Measurements from ENCODE around the gene RNF187. TPM values are rescaled to one million over a fixed set of nuclear protein-coding genes. Genes with fewer than 3 reads are reported as not detected.
"Not testable (repeated sequence)": the region's sequence is repeated elsewhere in the genome, so short reads cannot be mapped to it uniquely, and the experiment has no call there.

The RNF187 gene
- total RNA-seq, 4 donors from 2014 or later, result 75.8 to 106 (median 80.1) TPM

DNA sequence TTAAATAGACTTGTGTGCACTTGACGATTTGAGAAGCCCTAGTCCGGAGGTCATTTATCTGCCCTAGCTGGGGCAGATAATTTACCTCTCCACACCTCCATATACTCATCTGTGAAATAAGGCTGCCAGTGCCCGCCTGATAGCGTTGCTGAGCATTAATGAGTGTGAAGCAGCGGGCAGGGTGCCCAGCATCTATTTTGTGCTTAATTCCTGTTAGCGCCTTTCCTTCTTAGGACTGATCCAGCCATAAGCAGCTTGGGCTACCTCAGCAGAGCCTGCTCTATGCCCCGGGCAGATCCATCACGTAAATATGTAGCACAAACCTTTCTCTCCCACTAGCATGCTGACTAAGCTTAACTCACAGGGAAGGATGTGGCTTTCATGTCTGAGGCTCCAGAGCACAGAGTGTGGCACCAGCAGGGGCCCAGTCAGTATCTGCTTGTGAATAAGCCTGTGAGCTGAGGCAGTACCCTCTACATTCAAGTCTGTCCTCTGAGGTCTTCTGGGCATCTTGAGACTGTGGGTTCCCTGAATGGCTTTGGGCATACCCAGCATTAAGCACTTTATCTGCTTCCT lies 21.5 kb upstream of the RNF187 start:
- intact Hi-C loops (cut with DNase I; ENCODE audit: low total_unique reads), result no loop called here
- H3K4me3 ChIP-seq (ENCODE audit: low read depth, poor library complexity, severe bottlenecking), result no peak overlapping the region
- WGBS, 2 donors, result 48 to 62% methylated on average over 8 of the region's 8 CpGs
- DNase-seq (ENCODE audit: low spot score in 2 of 2), result peak in 1 of 2 donors; percentile 75
- TF ChIP-seq, protein P1, sequence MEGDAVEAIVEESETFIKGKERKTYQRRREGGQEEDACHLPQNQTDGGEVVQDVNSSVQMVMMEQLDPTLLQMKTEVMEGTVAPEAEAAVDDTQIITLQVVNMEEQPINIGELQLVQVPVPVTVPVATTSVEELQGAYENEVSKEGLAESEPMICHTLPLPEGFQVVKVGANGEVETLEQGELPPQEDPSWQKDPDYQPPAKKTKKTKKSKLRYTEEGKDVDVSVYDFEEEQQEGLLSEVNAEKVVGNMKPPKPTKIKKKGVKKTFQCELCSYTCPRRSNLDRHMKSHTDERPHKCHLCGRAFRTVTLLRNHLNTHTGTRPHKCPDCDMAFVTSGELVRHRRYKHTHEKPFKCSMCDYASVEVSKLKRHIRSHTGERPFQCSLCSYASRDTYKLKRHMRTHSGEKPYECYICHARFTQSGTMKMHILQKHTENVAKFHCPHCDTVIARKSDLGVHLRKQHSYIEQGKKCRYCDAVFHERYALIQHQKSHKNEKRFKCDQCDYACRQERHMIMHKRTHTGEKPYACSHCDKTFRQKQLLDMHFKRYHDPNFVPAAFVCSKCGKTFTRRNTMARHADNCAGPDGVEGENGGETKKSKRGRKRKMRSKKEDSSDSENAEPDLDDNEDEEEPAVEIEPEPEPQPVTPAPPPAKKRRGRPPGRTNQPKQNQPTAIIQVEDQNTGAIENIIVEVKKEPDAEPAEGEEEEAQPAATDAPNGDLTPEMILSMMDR (IDR thresholded peaks at IDR 0.05), result no peak
- no peak for TF ChIP-seq POLR2A (IDR thresholded peaks at IDR 0.05)

DNA sequence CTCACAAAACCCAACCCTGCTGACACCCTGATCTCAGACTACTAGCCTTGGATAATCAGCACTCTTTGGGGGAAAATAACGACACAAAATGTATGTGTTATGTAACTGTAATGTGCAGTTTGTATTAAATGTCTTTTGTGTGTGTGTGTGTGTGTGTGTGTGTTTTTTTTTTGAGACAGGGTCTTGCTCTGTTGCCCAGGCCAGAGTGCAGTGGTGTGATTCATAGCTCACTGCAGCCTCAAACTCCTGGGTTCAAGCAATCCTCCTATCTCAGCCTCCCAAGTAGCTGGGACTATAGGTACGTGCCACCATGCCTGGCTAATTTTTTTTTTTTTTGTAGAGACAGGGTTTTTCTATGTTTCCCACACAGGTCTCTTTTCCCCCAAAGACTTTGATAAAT lies 19.0 kb upstream of the RNF187 start:
- H3K4me3 ChIP-seq (ENCODE audit: low read depth, poor library complexity, severe bottlenecking); DNase-seq (ENCODE audit: low spot score in 2 of 2); intact Hi-C loops (cut with DNase I; ENCODE audit: low total_unique reads): not testable (repeated sequence)
- WGBS, 2 donors, result 71 to 86% methylated on average over 2 of the region's 2 CpGs

DNA sequence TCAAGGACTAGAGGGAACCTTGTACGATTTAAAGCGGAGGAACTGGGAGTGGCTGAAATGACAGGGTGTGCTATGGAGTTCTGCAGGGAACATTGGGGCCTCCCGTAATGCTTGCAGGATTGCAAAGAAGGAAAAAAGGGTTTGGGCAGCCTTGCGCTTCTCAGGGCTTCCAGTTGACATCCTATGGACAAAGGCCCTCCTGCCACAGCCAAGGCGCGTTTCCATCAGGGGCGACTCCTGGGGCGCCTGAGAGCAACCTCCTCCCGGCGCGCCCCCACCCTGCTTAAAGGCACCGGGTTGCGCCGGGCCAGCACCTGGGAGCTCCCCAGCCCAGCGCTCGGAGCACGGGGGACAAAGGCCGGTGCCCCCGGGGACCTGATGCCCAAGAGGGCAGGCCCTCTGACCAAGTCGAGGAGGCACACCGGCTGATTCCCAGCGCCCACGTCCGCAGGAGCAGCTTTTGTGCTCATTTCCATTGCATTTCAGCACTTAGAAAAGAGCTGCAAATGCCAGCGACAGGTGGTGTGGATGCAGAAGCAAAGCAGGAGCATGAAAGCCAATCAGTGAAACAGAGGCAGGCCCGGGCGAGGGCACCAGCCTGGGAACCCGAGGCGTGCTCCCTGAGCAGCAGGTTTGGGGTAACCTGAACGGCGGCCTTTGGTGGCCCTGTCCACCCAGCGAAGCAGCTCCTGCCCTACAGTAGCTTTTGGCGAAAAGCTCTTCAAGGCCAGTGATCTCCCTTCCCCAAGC lies 17.6 kb upstream of the RNF187 start:
- intact Hi-C loops (cut with DNase I; ENCODE audit: low total_unique reads), result no loop called here
- peak in 1 of 2 donors; percentile 26 for DNase-seq (ENCODE audit: low spot score in 2 of 2)
- no peak overlapping the region for H3K4me3 ChIP-seq (ENCODE audit: low read depth, poor library complexity, severe bottlenecking)
- TF ChIP-seq, protein P1 (IDR thresholded peaks at IDR 0.05), result no peak
- TF ChIP-seq POLR2A (IDR thresholded peaks at IDR 0.05), result no peak
- 16 to 27% methylated on average over 23 to 30 of the region's 33 CpGs for WGBS, 2 donors

DNA sequence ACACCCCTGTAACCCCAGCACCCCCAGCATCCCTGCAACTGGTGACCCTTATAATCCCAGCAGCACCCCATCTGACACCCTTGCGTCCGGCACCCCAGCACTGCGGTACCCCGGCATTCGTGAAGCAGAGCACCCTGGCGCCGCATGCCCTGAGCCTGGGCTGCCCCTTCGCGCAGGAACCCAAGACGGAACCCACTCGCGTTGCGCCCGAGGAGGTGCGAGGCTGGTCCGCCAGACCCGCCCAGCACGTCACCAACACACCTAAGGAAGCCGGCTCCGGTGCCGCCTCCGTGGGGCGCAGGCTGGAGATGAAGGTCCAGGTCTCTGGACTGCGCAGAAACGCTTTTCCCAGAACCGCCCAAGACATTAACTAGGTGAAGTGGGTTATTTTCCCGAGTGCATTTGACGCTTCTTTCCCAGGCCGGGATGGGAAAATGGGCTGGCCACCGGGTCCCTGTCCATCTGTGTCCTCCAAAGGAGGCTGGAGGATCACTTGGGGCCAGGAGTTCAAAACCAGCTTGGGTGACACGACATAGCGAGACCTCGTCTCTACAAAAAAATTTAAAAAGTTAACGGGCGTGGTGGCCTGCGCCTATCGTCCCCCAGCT lies 15.9 kb upstream of the RNF187 start:
- peak in 1 of 2 donors; percentile 77 for DNase-seq (ENCODE audit: low spot score in 2 of 2)
- intact Hi-C loops (cut with DNase I; ENCODE audit: low total_unique reads), result no loop called here
- WGBS, 2 donors, result 74 to 81% methylated on average over 37 of the region's 37 CpGs
- no peak for TF ChIP-seq POLR2A (IDR thresholded peaks at IDR 0.05)
- TF ChIP-seq, protein P1 (IDR thresholded peaks at IDR 0.05), result no peak
- H3K4me3 ChIP-seq (ENCODE audit: low read depth, poor library complexity, severe bottlenecking), result no peak overlapping the region

DNA sequence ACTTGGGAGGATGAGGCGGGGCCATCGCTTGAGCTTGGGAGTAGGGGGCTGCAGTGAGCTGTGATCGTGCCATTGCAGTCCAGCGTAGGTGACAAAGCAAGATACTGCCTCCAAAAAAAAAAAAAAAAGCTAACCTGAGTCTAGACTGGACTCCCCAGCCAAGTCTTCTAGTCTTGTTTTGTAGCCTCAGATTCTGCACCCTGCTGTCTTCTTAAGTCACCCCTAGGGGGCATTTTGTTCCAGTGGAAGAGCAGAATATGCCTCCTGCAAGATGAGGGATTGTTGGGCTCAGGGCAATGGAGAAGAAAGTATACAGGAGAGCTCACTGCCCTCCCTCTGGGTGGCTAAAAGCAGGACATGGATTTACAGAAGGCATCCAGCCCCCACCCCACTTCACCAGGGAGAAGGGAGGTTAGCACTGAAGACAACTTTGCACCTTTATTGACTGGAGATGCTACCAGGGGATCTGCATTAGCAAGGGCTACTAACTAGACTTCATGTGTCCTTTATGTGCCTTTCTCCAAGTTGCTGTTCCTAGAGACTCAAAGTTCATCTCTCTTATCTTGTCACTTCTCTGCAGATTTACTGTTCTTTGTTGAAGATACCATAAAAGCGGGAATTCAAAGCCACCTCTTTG lies 15.3 kb upstream of the RNF187 start:
- DNase-seq (ENCODE audit: low spot score in 2 of 2), result peak in 1 of 2 donors; percentile 12

More for the DNA sequence above, 15.3 kb upstream of the RNF187 start:
- H3K4me3 ChIP-seq (ENCODE audit: low read depth, poor library complexity, severe bottlenecking), result no peak overlapping the region
- intact Hi-C loops (cut with DNase I; ENCODE audit: low total_unique reads), result no loop called here
- WGBS, 2 donors, result 57 to 65% methylated on average over 5 of the region's 5 CpGs
- no peak for TF ChIP-seq POLR2A (IDR thresholded peaks at IDR 0.05)
- TF ChIP-seq, protein P1 (IDR thresholded peaks at IDR 0.05), result no peak

All from lower leg skin (tissue), 4 donors.